GM12878 (cell line): ENCODE measurements around the gene SERPINA4. TPM values are rescaled to one million over a fixed set of nuclear protein-coding genes. Genes with fewer than 3 reads are reported as not detected.

ENCODE experiments used
- BHLHE40 ChIP-seq, 2 experiments: fragments of 450-650 bp in 1 of 2; IDR thresholded peaks; 2 replicates each; pipeline ENCODE4 v1.6.1; 2011 to 2017; ENCODE audit warnings: low read depth in 2 of 2, borderline replicate concordance in 1 of 2, improper control_type of control experiment in 1 of 2, low read length in 1 of 2, mild to moderate bottlenecking in 1 of 2
- CEBPZ ChIP-seq: fragments of 150-350 bp; IDR thresholded peaks from 2 replicates; pipeline ENCODE4 v1.6.1; 2016; ENCODE audit warnings: low read depth, low read length
- JUNB ChIP-seq: IDR thresholded peaks from 2 replicates; pipeline ENCODE4 v1.6.1; 2016; ENCODE audit warnings: antibody characterized with exemption, mild to moderate bottlenecking
- MEF2A ChIP-seq: IDR thresholded peaks from 2 replicates; pipeline ENCODE4 v1.6.1; 2011; ENCODE audit warnings: low read depth, mild to moderate bottlenecking, low read length, moderate library complexity; ENCODE audit not compliant: insufficient read depth
- RELA ChIP-seq: fragments of 450-650 bp; IDR thresholded peaks from 2 replicates; pipeline ENCODE4 v1.8.0; 2014; ENCODE audit warnings: borderline replicate concordance; ENCODE audit not compliant: partially characterized antibody
- SREBF2 ChIP-seq: IDR thresholded peaks from 2 replicates; pipeline ENCODE4 v1.6.1; 2012; ENCODE audit warnings: mild to moderate bottlenecking, low read length
- SUZ12 ChIP-seq: fragments of 200-600 bp; sonication (generic); IDR thresholded peaks from one replicate; pipeline ENCODE4 v1.6.1; 2018; ENCODE audit warnings: antibody characterized with exemption, mild to moderate bottlenecking; ENCODE audit not compliant: unreplicated experiment
- TCF3 ChIP-seq: IDR thresholded peaks from 2 replicates; pipeline ENCODE4 v1.6.1; 2012; ENCODE audit warnings: low read depth, mild to moderate bottlenecking, low read length, borderline replicate concordance; ENCODE audit not compliant: insufficient read depth
- YBX1 ChIP-seq: fragments of 450-650 bp; IDR thresholded peaks from 2 replicates; pipeline ENCODE4 v1.6.1; 2016; ENCODE audit warnings: antibody characterized with exemption
- ZNF207 ChIP-seq: fragments of 450-650 bp; IDR thresholded peaks from 2 replicates; pipeline ENCODE4 v1.6.1; 2014; ENCODE audit warnings: antibody characterized with exemption, mild to moderate bottlenecking, borderline replicate concordance
- polyA plus RNA-seq, 11 experiments: library from polyadenylated mRNA; depleted of rRNA in 4 of 11; unstranded in 6 of 11; stranded (reverse) in 5 of 11; fragments of >200 nt; fragmentation: Nextera tagmentation in 4 of 11; fragmentation: Illumina TruSeq in 1 of 11; extraction: Ambion mirVana in 4 of 11; extraction: Trizol in 1 of 11; gene quantifications; 1 replicate in 1 of 11; 2 replicates in 10 of 11; pipeline versions ENCODE4 v1.2.1 to v1.2.3, GENCODE V29; 2011 to 2016; ENCODE audit warnings: inconsistent platforms in 2 of 11, missing spikeins in 2 of 11, low read depth in 1 of 11
- total RNA-seq, 4 experiments: library from RNA; depleted of rRNA in 3 of 4; stranded (reverse); fragments of >200 nt in 3 of 4; fragmentation: Illumina TruSeq in 1 of 4; extraction: Trizol in 1 of 4; gene quantifications; 2 replicates each; pipeline versions ENCODE4 v1.2.1 to v1.2.3, GENCODE V29; 2013 to 2021
- TF ChIP-seq, protein P1 (sequence below): IDR thresholded peaks from 2 replicates; pipeline ENCODE4 v1.6.1; 2012; ENCODE audit warnings: low read depth, low read length, improper control_type of control experiment
- TF ChIP-seq, protein P2 (sequence below): IDR thresholded peaks from 2 replicates; pipeline ENCODE4 v1.6.1; 2011; ENCODE audit warnings: borderline replicate concordance, low read depth, mild to moderate bottlenecking, moderate library complexity, low read length; ENCODE audit not compliant: insufficient read depth, poor library complexity, severe bottlenecking

SERPINA4 gene
- total and polyA plus RNA-seq, 10 of the 15 experiments (the other 5 are each of a cell fraction or from before 2014, with no cell fraction given) = 0.13 TPM; not detected in 9

DNA sequence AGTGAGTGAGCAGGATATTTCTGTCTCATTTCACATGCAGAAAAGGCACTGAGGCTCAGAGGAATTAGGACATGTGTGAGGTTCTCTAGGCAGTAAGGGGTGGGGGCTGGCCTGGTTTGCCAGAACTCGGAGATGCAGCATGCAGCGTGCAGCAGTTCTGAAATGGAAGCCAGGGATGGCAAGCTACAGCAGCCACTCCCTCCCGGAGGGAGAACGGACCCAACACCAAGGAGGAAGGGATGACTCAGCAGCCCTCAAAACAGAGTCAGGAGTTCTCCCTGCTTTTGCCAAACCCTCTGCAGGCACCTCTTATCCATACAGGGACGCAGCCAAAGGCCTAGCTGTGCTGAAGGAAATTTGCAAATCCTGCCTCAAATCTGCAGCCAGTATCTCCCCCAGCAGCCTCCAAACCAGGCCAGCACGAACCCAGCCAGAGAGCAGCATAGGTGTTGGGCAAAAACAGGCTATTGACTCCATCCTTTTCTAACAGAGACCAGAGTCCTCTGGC lies 40.7 kb downstream of the SERPINA4 start (continued):
- TF ChIP-seq CEBPZ (no peak), SUZ12 (no peak), ZNF207 (no peak), RELA (no peak), MEF2A (no peak), TCF3 (no peak), JUNB (no peak), SREBF2 (no peak), YBX1 (no peak), BHLHE40 (IDR thresholded peaks at IDR 0.05; ENCODE audit: borderline replicate concordance in 1 of 2, low read depth in 2 of 2, low read length in 1 of 2) (no peak)
- TF ChIP-seq, protein P1, sequence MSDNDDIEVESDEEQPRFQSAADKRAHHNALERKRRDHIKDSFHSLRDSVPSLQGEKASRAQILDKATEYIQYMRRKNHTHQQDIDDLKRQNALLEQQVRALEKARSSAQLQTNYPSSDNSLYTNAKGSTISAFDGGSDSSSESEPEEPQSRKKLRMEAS = no peak
- TF ChIP-seq, protein P2, sequence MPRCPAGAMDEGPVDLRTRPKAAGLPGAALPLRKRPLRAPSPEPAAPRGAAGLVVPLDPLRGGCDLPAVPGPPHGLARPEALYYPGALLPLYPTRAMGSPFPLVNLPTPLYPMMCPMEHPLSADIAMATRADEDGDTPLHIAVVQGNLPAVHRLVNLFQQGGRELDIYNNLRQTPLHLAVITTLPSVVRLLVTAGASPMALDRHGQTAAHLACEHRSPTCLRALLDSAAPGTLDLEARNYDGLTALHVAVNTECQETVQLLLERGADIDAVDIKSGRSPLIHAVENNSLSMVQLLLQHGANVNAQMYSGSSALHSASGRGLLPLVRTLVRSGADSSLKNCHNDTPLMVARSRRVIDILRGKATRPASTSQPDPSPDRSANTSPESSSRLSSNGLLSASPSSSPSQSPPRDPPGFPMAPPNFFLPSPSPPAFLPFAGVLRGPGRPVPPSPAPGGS = no peak
